ENCODE results near the gene TOM1L1.

The TOM1L1 gene

GRCh38 chr17:54951286-54951685 lies 50.6 kb downstream of the TOM1L1 start:
- no peak for TF ChIP-seq CTCF (IDR thresholded peaks at IDR 0.05; ENCODE audit: low read depth, low read length)
- no peak for DNase-seq (ENCODE audit: low read depth in 2 of 2)
- no peak overlapping the region for H3K4me3 ChIP-seq (replicated peaks in 1 of 2; ENCODE audit: low read depth in 2 of 2, low read length in 2 of 2)

- DNase-seq (ENCODE audit: low read depth in 2 of 2): no peak
- TF ChIP-seq CTCF (IDR thresholded peaks at IDR 0.05; ENCODE audit: low read depth, low read length): no peak
- H3K4me3 ChIP-seq (replicated peaks in 1 of 2; ENCODE audit: low read depth in 2 of 2, low read length in 2 of 2): no peak overlapping the region
Observed at GRCh38 chr17:54956791-54957190, 56.1 kb downstream of the TOM1L1 start.

- no peak for TF ChIP-seq CTCF (IDR thresholded peaks at IDR 0.05; ENCODE audit: low read depth, low read length)
- H3K4me3 ChIP-seq (replicated peaks in 1 of 2; ENCODE audit: low read depth in 2 of 2, low read length in 2 of 2): peak overlapping the region; percentile 84 to 95
- DNase-seq (ENCODE audit: low read depth in 2 of 2): peak; percentile 26 to 37
Observed at GRCh38 chr17:54967621-54968261, 67.1 kb downstream of the TOM1L1 start.

GRCh38 chr17:54968262-54968987 lies 67.8 kb downstream of the TOM1L1 start, which contains the start of the genes COX11 and STXBP4:
Gene COX11, minus strand, starts transcription at chr17:54968654. Its CDS starts 8 bp downstream, at chr17:54968646.
Gene STXBP4, plus strand, starts transcription at chr17:54968765. Its CDS starts 17,455 bp downstream, at chr17:54986220.
- peak; percentile 97 to 98 for DNase-seq (ENCODE audit: low read depth in 2 of 2)
- H3K4me3 ChIP-seq (replicated peaks in 1 of 2; ENCODE audit: low read depth in 2 of 2, low read length in 2 of 2): peak within 1 kb of the TSS; percentile 84 to 95
- TF ChIP-seq CTCF (IDR thresholded peaks at IDR 0.05; ENCODE audit: low read depth, low read length): peak; percentile 58

- H3K4me3 ChIP-seq (replicated peaks in 1 of 2; ENCODE audit: low read depth in 2 of 2, low read length in 2 of 2): peak overlapping the region; percentile 84 to 95
- peak; percentile 42 to 55 for DNase-seq (ENCODE audit: low read depth in 2 of 2)
- no peak for TF ChIP-seq CTCF (IDR thresholded peaks at IDR 0.05; ENCODE audit: low read depth, low read length)
Observed at GRCh38 chr17:54968988-54969332, 68.3 kb downstream of the TOM1L1 start.

- DNase-seq (ENCODE audit: low read depth in 2 of 2): no peak
- no peak for TF ChIP-seq CTCF (IDR thresholded peaks at IDR 0.05; ENCODE audit: low read depth, low read length)
- H3K4me3 ChIP-seq (replicated peaks in 1 of 2; ENCODE audit: low read depth in 2 of 2, low read length in 2 of 2): peak overlapping the region; percentile 84 to 95
Observed at GRCh38 chr17:54969658-54970572, 69.3 kb downstream of the TOM1L1 start.
